Motor neuron (in vitro differentiated cells): Measurements from ENCODE around the gene COL9A3. TPM values are rescaled to one million over a fixed set of nuclear protein-coding genes. Genes with fewer than 3 reads are reported as not detected.

ENCODE experiments used
- ATAC-seq, 8 experiments: fragments of 200-7000 bp; cut with Tn5 transposase; replicated peaks in 6 of 8; 2 replicates each; pipeline ENCODE4 v1.8.0; 2021; ENCODE audit warnings: mild to moderate bottlenecking in 8 of 8, moderate library complexity in 8 of 8
- H3K27ac ChIP-seq, 2 donors: fragments of 250-450 bp; sonication (Bioruptor Pico); 2 replicates each; pipeline ENCODE4 v1.9.0; 2021; ENCODE audit warnings: antibody characterized with exemption in 2 of 2, mild to moderate bottlenecking in 2 of 2, moderate library complexity in 1 of 2
- H3K4me1 ChIP-seq, 2 donors: fragments of 250-450 bp; sonication (Bioruptor Pico); replicated peaks in 1 of 2; 2 replicates each; pipeline ENCODE4 v1.6.1; 2021; ENCODE audit warnings: antibody characterized with exemption in 2 of 2, mild to moderate bottlenecking in 2 of 2, moderate library complexity in 1 of 2
- H3K4me3 ChIP-seq, 5 donors: fragments of 250-450 bp; sonication (Bioruptor Pico); 2 replicates each; pipeline ENCODE4 v1.9.0; 2021; ENCODE audit warnings: antibody characterized with exemption in 5 of 5, mild to moderate bottlenecking in 5 of 5, moderate library complexity in 4 of 5
- WGBS, 10 experiments: fragments of 450-650 bp; shearing (Covaris generic); methylation state at CpG; one replicate each; pipeline ENCODE4 v1.0.0; 2022; 5-methylcytosine and 5-hydroxymethylcytosine counted together
- in situ Hi-C, 9 experiments: fragments of 400-800 bp; cut with MboI; loops; one replicate each; pipeline ENCODE4 v1.15.0; 2021; ENCODE audit warnings: low sequenced_read_pairs in 9 of 9, low pct_unique_long_range_greater_than_20kb in 2 of 9; ENCODE audit not compliant: unreplicated experiment in 9 of 9
- total RNA-seq, 8 experiments: library from RNA; unstranded; fragments of 300-600 nt; gene quantifications; 2 replicates each; pipeline versions ENCODE4 v1.2.3 to v1.2.4, GENCODE V29; 2022

The COL9A3 gene
- total RNA-seq, 8 experiments from 2014 or later: 0.60 to 19.5 (median 2.0) TPM

DNA sequence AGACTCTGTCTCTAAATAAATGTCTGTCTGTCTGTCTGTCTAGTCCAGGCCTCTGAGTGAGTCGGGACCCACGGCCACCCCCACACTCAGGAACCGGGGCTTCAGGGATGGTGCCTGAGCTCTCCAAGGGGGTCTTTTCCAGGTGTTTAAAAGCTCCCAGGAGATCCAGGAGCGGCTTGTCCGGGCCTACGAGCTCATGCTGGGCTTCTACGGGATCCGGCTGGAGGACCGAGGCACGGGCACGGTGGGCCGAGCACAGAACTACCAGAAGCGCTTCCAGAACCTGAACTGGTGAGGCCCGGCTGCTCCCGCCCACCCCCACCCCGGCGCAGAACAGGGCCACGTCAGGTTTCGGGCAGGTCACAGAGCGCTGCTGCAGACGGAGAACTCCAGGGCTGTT is 5.5 kb upstream of the COL9A3 start:
- Histone ChIP-seq H3K27ac (no peak overlapping the region), H3K4me1 (peaks cover 13 to 14% of the 10 kb centered on the region in 2 donors), H3K4me3 (no peak overlapping the region)
- ATAC-seq: no peak
- WGBS, 10 experiments: 87 to 93% (median 93%) methylated on average over 3 to 12 of the region's 21 CpGs; no CpG with 5 or more reads in 7 of the 10 experiments
- in situ Hi-C loops: no loop called here

DNA sequence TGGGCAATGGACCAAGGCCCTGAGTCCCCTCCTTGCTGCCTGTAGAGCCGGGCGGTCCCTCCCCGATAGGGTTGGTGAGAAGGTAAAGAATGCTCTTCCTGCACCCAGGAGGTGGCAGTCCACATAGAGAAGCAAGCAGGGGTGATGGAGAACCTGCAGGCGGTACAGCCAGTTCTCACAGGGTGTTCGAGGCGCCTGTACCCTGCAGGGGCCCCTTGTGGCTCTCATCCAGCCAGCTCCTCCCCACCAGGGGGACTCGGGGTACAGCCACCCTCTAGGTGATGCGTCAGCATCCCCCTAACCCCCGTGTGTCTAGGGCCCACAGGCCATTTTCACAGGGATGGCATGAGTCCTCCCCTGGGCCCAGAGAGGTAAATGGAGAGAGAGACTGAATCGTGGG is 5.1 kb upstream of the COL9A3 start:
- WGBS, 10 experiments: 80% methylated on average over 1 to 2 of the region's 10 CpGs; no CpG with 5 or more reads in 8 of the 10 experiments
- no peak for ATAC-seq
- H3K27ac ChIP-seq: no peak overlapping the region

GRCh38 chr20:62812181-62812906 is 4.5 kb upstream of the COL9A3 start:
- peaks cover 7 to 11% of the 10 kb centered on the region in 2 donors for H3K4me1 ChIP-seq
- H3K4me3 ChIP-seq: no peak overlapping the region
- WGBS, 10 experiments: 93 to 100% methylated on average over 2 to 6 of the region's 43 CpGs; no CpG with 5 or more reads in 8 of the 10 experiments
- no peak overlapping the region for H3K27ac ChIP-seq
- ATAC-seq: no peak
- in situ Hi-C loops: no loop called here

More for the DNA sequence above, 5.1 kb upstream of the COL9A3 start:
- Histone ChIP-seq H3K4me1 (peaks cover 10 to 11% of the 10 kb centered on the region in 2 donors), H3K4me3 (no peak overlapping the region)
- in situ Hi-C loops: no loop called here

GRCh38 chr20:62812907-62813200 is 4.0 kb upstream of the COL9A3 start:
- in situ Hi-C loops: no loop called here
- no peak for ATAC-seq
- Histone ChIP-seq H3K27ac (no peak overlapping the region), H3K4me3 (no peak overlapping the region), H3K4me1 (peaks cover 7 to 16% of the 10 kb centered on the region in 2 donors)
- WGBS, 10 experiments: 72 to 100% (median 90%) methylated on average over 1 to 5 of the region's 11 CpGs; no CpG with 5 or more reads in 7 of the 10 experiments

DNA sequence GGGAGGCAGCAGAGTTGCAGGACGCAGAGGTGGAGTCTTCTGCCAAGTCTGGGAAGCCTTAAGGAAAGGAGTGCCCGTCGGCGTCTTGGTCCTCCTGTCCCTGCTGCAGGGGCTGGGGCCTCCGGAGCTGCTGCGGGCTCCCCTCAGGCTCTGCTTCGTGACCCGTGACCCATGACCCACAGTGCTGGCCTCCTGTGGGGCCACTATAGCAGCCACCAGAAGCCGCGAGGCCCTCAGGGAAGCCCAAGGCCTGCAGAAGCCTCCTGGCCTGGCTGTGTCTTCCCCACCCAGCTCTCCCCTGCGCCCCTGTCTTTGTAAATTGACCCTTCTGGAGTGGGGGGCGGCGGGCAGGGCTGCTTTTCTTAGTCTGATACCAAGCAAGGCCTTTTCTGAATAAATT is 3.3 kb upstream of the COL9A3 start:
- Histone ChIP-seq H3K4me3 (no peak overlapping the region), H3K4me1 (peaks cover 2 to 23% of the 10 kb centered on the region in 2 donors), H3K27ac (no peak overlapping the region)
- no peak for ATAC-seq
- 67 to 80% methylated on average over 2 to 7 of the region's 13 CpGs; no CpG with 5 or more reads in 8 of the 10 experiments for WGBS, 10 experiments
- in situ Hi-C loops: no loop called here

DNA sequence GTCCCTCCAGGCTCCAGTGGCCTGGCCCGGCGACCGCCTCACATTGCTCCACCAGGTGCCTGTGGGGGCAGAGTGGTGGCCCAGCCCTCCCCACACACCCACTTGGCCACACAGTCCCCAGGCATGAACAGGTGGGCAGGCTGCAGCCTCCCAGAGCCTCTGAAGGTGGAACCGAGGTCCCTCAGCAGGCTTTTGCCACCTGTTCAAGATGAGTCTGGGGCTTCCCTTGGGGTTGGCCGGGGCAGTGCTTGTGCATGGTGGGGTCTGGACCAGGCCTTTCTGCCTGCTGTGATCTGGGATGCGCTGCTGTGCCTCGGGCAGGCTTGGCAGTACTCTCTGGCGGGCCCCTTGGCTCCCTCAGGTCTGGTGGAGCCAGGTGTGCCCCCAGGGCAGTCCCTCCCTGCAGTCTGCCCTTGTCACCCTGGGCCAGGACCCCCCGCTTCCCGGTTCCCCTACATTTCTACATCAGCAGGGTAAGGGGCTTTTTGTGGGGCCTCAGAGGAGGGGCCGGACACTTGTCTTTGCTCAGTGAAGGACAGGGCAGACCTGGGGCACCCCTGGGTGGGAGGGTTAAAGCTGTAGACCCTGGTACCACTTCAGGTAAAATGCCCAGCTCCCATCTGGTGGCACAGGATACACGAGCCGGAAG is 2.7 kb upstream of the COL9A3 start:
- WGBS, 10 experiments: 40 to 95% (median 61%) methylated on average over 1 to 4 of the region's 13 CpGs; no CpG with 5 or more reads in 6 of the 10 experiments
- no peak overlapping the region for H3K27ac ChIP-seq
- in situ Hi-C loops: no loop called here
- ATAC-seq: no peak
- peaks cover 8 to 29% of the 10 kb centered on the region in 2 donors for H3K4me1 ChIP-seq
- H3K4me3 ChIP-seq: no peak overlapping the region

GRCh38 chr20:62814709-62815065 is 2.2 kb upstream of the COL9A3 start:
- no peak overlapping the region for H3K27ac ChIP-seq

DNA sequence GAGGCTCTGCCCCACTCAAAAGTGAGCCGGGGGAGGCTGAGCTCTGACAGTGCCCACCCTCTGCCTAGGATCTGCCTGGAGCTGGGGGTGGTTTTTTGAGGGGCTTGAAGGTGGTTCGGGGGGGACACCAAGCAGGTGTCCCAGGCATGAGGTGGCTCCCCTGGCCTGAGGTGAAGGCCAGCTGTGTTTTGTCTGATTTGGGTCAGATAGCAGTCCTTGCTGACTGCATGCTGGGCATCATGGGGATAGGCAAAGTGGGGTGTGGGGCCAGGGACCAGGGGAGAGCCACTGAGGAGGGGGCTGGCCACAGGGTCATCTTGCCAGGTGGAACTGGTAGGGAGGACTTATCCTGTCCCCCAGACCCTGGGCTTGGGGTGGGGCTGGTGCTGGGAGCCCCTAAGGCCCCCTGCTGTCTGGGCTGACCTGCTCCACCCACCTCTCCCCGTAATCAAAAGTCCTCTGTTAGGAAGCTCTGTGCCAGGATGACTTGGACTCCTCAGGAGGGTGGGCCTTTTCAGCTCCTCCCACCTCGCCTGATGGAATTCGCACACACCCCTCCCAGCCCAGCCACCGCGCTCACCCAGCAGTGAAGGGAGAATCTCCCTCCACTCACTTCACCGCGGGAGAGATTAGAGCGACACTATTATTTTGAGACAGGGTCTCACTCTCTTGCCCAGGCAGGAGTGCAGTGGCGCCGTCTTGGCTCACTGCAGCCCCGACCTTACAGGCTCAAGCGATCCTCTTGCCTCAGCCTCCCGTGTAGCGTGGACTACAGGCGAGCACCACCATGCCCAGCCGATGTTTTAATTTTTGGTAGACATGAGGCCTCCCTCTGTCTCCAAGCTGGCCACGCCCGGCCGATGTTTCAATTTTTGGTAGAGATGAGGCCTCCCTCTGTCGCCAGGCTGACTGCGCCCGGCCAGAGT is 1.5 kb upstream of the COL9A3 start:
- H3K27ac ChIP-seq: no peak overlapping the region
- in situ Hi-C loops: no loop called here
- whole genome bisulfite sequencing, 10 experiments: 0 to 87% (median 34%) methylated on average over 1 to 8 of the region's 24 CpGs; no CpG with 5 or more reads in 4 of the 10 experiments
- H3K4me3 ChIP-seq: no peak overlapping the region
- H3K4me1 ChIP-seq: peaks cover 13 to 34% of the 10 kb centered on the region in 2 donors
- peak in 3 of 8 experiments; percentile 55 to 81 (median 56) for ATAC-seq

More at GRCh38 chr20:62814709-62815065, 2.2 kb upstream of the COL9A3 start:
- H3K4me1 ChIP-seq: peaks cover 13 to 34% of the 10 kb centered on the region in 2 donors
- ATAC-seq: no peak
- WGBS, 10 experiments: 20 to 83% (median 60%) methylated on average over 1 of the region's 12 CpGs; no CpG with 5 or more reads in 7 of the 10 experiments
- in situ Hi-C loops: no loop called here
- no peak overlapping the region for H3K4me3 ChIP-seq

GRCh38 chr20:62816031-62816883 is 593 bp upstream of the COL9A3 start:
- in situ Hi-C loops: no loop called here
- ATAC-seq: peak in 5 of 8 experiments; percentile 2 to 43 (median 28)
- 0 to 20% (median 7%) methylated on average over 1 to 20 of the region's 57 CpGs; no CpG with 5 or more reads in 6 of the 10 experiments for WGBS, 10 experiments
- Histone ChIP-seq H3K27ac (peak overlapping the region in 1 of 2 donors; percentile 73), H3K4me1 (peaks cover 13 to 34% of the 10 kb centered on the region in 2 donors), H3K4me3 (peak overlapping the region; percentile 7 to 20 (median 14))

DNA sequence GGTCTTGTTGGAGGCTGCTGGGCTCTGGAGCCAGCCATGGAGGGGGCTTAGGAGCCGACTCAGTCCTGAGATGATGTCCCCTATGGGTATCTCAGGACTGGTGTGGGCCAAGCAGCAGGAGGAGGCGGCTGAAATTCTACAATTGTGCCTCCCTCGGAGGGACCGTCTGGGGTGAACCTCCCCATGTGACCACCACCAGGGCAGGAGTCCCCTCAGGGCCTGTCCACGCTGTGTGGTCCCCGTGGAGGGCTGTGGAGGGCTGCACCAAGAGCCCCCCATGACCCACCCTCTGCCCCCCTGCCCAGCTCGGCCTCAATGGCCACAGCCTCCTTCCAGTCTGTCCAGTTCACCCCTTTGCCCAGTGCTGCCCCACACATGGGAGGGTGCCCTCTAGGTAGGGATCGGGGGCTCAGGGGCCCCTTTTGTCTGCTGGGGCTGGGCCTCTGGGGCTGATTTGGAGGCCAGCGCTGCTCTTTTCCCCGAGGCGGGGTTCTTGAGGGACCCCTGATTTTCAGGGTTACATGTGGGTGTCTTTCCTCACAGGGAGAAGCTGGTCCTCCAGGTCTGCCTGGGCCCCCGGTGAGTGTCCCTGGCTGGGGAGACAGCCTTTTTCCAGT is 1.2 kb downstream of the COL9A3 start:
- in situ Hi-C loops: no loop called here
- H3K4me3 ChIP-seq: no peak overlapping the region

DNA sequence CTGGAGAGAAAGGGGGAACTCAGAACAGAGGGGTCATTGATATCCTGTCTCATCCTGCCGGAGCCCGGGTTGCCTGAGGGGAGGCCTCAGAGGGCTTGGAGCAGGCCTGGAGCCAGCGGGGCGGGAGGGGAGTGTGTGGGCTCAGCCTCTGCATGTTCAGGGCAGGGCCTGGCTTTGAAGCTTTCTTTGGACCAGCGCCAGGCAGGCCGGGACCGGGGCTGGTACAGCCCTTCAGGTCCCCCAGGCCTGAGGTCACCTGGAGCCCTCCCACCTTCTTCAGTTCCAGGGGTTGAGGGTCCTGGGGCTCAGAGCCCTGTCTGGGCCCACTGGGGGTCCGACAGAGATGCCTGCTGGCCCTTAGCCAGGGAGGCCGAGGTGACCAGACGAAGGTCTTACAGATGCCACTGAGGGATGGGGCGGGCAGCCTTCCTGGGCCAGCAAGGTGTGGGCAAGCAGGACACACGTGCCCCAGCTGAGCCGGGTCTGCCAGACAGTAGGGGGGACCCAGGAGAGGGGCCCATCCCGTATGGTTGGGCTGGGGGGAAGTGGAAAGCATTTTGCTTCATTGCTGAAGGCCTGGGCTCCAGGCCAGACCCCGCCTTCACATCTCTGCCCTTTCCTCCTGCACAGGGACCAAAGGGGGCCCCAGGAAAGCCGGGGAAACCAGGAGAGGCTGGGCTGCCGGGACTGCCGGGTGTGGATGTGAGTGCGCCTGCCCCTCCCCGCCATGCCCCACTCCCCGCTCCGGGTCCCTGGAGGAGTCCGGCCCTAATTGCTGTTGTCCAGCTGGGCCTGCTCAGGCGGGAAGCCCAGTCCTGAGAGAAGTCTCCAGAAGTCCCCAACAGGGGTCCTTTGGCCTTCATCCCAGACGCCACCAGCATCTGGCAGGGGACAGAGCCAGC is 2.0 kb downstream of the COL9A3 start:
- Histone ChIP-seq H3K27ac (no peak overlapping the region), H3K4me3 (no peak overlapping the region), H3K4me1 (peaks cover 15 to 39% of the 10 kb centered on the region in 2 donors)
- peak; percentile 10 to 61 (median 46) for ATAC-seq
- in situ Hi-C loops: no loop called here
- WGBS, 10 experiments: 50 to 83% (median 67%) methylated on average over 1 to 4 of the region's 25 CpGs; no CpG with 5 or more reads in 7 of the 10 experiments

More for the DNA sequence above, 1.2 kb downstream of the COL9A3 start:
- 20 to 100% methylated on average over 1 of the region's 12 CpGs; no CpG with 5 or more reads in 8 of the 10 experiments for WGBS, 10 experiments
- Histone ChIP-seq H3K4me1 (peaks cover 13 to 34% of the 10 kb centered on the region in 2 donors), H3K27ac (no peak overlapping the region)
- ATAC-seq: no peak
